PC-9 (cell line): ENCODE results near the gene KCNAB2. TPM values are rescaled to one million over a fixed set of nuclear protein-coding genes. Genes with fewer than 3 reads are reported as not detected.

Source experiments
- BruUV-seq: library from RNA; stranded (reverse); fragments of 400-500 nt; replicated peaks from 2 replicates; lab custom pipeline; 2021; lab: Mats Ljungman, UMichigan
- CTCF ChIA-PET: fragments of 300-600 bp; sonication (Branson Sonifier 250); formaldehyde crosslinking; loops from one replicate; lab custom pipeline; 2022; ENCODE audit warnings: antibody characterized with exemption; lab: Charles Lee
- POLR2A ChIA-PET: fragments of 300-600 bp; sonication (Branson Sonifier 250); formaldehyde crosslinking; loops from one replicate; lab custom pipeline; 2022; ENCODE audit warnings: antibody characterized with exemption; ENCODE audit not compliant: unreplicated experiment; lab: Charles Lee
- DNase-seq, 2 experiments: peaks; one replicate each; pipeline versions ENCODE4 v3.0.0 to v3.0.0-alpha.2; 2015 to 2022; ENCODE audit warnings: mixed read lengths in 1 of 2
- H2AFZ ChIP-seq: fragments of 200-600 bp; sonication (generic); 2 replicates; pipeline ENCODE4 v1.8.1; 2017; ENCODE audit warnings: antibody characterized with exemption
- H3F3A ChIP-seq: fragments of 200-600 bp; sonication (generic); 2 replicates; pipeline ENCODE4 v1.8.1; 2017; ENCODE audit warnings: antibody characterized with exemption, mild to moderate bottlenecking, low read depth; ENCODE audit not compliant: insufficient read depth
- H3K27ac ChIP-seq: fragments of 200-600 bp; sonication (generic); 2 replicates; pipeline ENCODE4 v1.6.1; 2016; ENCODE audit warnings: mixed run types
- H3K27me3 ChIP-seq: fragments of 200-600 bp; sonication (generic); 2 replicates; pipeline ENCODE4 v1.6.1; 2016; ENCODE audit warnings: low read depth, mixed run types; ENCODE audit not compliant: insufficient read depth
- H3K36me3 ChIP-seq: fragments of 200-600 bp; sonication (generic); 2 replicates; pipeline ENCODE4 v1.6.1; 2016; ENCODE audit warnings: low read depth, mixed run types
- H3K4me1 ChIP-seq: fragments of 200-600 bp; sonication (generic); replicated peaks from 2 replicates; pipeline ENCODE4 v1.6.1; 2016; ENCODE audit warnings: mixed run types; ENCODE audit not compliant: insufficient read depth
- H3K4me2 ChIP-seq: fragments of 200-600 bp; sonication (generic); 2 replicates; pipeline ENCODE4 v1.6.1; 2017; ENCODE audit warnings: mixed run types
- H3K4me3 ChIP-seq: fragments of 200-600 bp; sonication (generic); 2 replicates; pipeline ENCODE4 v1.6.1; 2016; ENCODE audit warnings: mixed run types
- H3K79me2 ChIP-seq: fragments of 200-600 bp; sonication (generic); 2 replicates; pipeline ENCODE4 v1.6.1; 2017; ENCODE audit warnings: low read depth, mixed run types
- H3K9me2 ChIP-seq: fragments of 200-600 bp; sonication (generic); 2 replicates; pipeline ENCODE4 v1.8.1; 2017; ENCODE audit warnings: mild to moderate bottlenecking; ENCODE audit not compliant: insufficient read depth
- H3K9me3 ChIP-seq: fragments of 200-600 bp; sonication (generic); 2 replicates; pipeline ENCODE4 v1.8.1; 2016; ENCODE audit warnings: low read depth; ENCODE audit not compliant: insufficient read depth
- H4K20me1 ChIP-seq: fragments of 200-600 bp; sonication (generic); 2 replicates; pipeline ENCODE4 v1.8.1; 2017; ENCODE audit not compliant: insufficient read depth
- EZH2 ChIP-seq: fragments of 200-600 bp; sonication (generic); IDR thresholded peaks from 2 replicates; pipeline ENCODE4 v1.8.0; 2017; ENCODE audit warnings: antibody characterized with exemption, low read depth
- intact Hi-C: fragments of 100-400 bp; cut with micrococcal nuclease; formaldehyde crosslinking; loops from one replicate; pipeline ENCODE4 v1.10.0; 2022; ENCODE audit not compliant: unreplicated experiment
- total RNA-seq: library from RNA; stranded (reverse); gene quantifications from 2 replicates; pipeline ENCODE4 v1.2.3, GENCODE V29; 2021
- TF ChIP-seq, protein P1 (sequence below): fragments of 200-600 bp; sonication (generic); conservative IDR thresholded peaks from 2 replicates; pipeline ENCODE4 v1.6.1; 2017; ENCODE audit warnings: mixed run types, antibody characterized with exemption, mild to moderate bottlenecking, moderate library complexity

Gene KCNAB2
- total RNA-seq, 1 experiment from 2014 or later: 19.6 TPM

- no peak for DNase-seq
- BruUV-seq: no TSS peak
- Histone ChIP-seq H3K4me2 (no peak overlapping the region), H3K27ac (no peak overlapping the region), H3K36me3 (no peaks in the 10 kb centered on the region), H3K9me3 (no peaks in the 10 kb centered on the region), H2AFZ (no peak overlapping the region), H3K4me3 (no peak overlapping the region), H3K4me1 (no peaks in the 10 kb centered on the region), H3K27me3 (peaks cover 13% of the 10 kb centered on the region; the same call in 1 of the 2 replicates), H4K20me1 (no peaks in the 10 kb centered on the region), H3F3A (no peaks in the 10 kb centered on the region), H3K9me2 (no peaks in the 10 kb centered on the region), H3K79me2 (no peaks in the 10 kb centered on the region)
- intact Hi-C loops: no loop called here
- CTCF ChIA-PET: interaction anchor here (0.5 kb wide), 1 partner anchor 142 kb away, joined by 4 read pairs; no protein-coding TSS in a partner anchor
- POLR2A ChIA-PET: no interaction called here
- TF ChIP-seq, protein P1, sequence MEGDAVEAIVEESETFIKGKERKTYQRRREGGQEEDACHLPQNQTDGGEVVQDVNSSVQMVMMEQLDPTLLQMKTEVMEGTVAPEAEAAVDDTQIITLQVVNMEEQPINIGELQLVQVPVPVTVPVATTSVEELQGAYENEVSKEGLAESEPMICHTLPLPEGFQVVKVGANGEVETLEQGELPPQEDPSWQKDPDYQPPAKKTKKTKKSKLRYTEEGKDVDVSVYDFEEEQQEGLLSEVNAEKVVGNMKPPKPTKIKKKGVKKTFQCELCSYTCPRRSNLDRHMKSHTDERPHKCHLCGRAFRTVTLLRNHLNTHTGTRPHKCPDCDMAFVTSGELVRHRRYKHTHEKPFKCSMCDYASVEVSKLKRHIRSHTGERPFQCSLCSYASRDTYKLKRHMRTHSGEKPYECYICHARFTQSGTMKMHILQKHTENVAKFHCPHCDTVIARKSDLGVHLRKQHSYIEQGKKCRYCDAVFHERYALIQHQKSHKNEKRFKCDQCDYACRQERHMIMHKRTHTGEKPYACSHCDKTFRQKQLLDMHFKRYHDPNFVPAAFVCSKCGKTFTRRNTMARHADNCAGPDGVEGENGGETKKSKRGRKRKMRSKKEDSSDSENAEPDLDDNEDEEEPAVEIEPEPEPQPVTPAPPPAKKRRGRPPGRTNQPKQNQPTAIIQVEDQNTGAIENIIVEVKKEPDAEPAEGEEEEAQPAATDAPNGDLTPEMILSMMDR: no peak
- TF ChIP-seq EZH2: no peak
These were observed 58.3 kb downstream of the KCNAB2 start for GRCh38 chr1:6103854-6104530.

- Histone ChIP-seq H2AFZ (no peak overlapping the region), H3K36me3 (no peaks in the 10 kb centered on the region), H3F3A (no peaks in the 10 kb centered on the region), H3K4me3 (no peak overlapping the region), H3K79me2 (no peaks in the 10 kb centered on the region), H3K9me3 (no peaks in the 10 kb centered on the region), H3K27ac (no peak overlapping the region), H3K27me3 (peaks cover 13% of the 10 kb centered on the region; the same call in 1 of the 2 replicates), H4K20me1 (no peaks in the 10 kb centered on the region), H3K4me2 (no peak overlapping the region), H3K9me2 (no peaks in the 10 kb centered on the region), H3K4me1 (no peaks in the 10 kb centered on the region)
- intact Hi-C loops: no loop called here
- CTCF ChIA-PET: no interaction called here
- BruUV-seq: no TSS peak
- TF ChIP-seq EZH2: no peak
- TF ChIP-seq, protein P1: no peak
- POLR2A ChIA-PET: interaction anchor here (0.7 kb wide), 1 partner anchor 241 kb away, joined by 3 read pairs; no protein-coding TSS in a partner anchor
- no peak for DNase-seq
These were observed 58.9 kb downstream of the KCNAB2 start for GRCh38 chr1:6104631-6105030.

GRCh38 chr1:6105218-6105679, 59.6 kb downstream of the KCNAB2 start:
- H3F3A ChIP-seq: no peaks in the 10 kb centered on the region
- BruUV-seq: no TSS peak
- intact Hi-C loops: no loop called here

More at GRCh38 chr1:6105218-6105679, 59.6 kb downstream of the KCNAB2 start:
- Histone ChIP-seq H2AFZ (no peak overlapping the region), H3K36me3 (no peaks in the 10 kb centered on the region), H3K27me3 (peaks cover 13% of the 10 kb centered on the region; the same call in 1 of the 2 replicates), H3K9me3 (no peaks in the 10 kb centered on the region), H3K4me1 (no peaks in the 10 kb centered on the region), H3K4me3 (no peak overlapping the region), H3K27ac (no peak overlapping the region), H3K4me2 (no peak overlapping the region), H4K20me1 (no peaks in the 10 kb centered on the region), H3K79me2 (no peaks in the 10 kb centered on the region), H3K9me2 (no peaks in the 10 kb centered on the region)
- TF ChIP-seq, protein P1: peak; percentile 38; the same call in 1 of the 2 replicates
- no peak for TF ChIP-seq EZH2
- ChIA-PET CTCF (interaction anchor here (0.7 to 1.0 kb wide), 2 partner anchors 140 to 154 kb away, joined by 4 to 10 read pairs; no protein-coding TSS in a partner anchor), POLR2A (interaction anchor here (0.7 kb wide), 1 partner anchor 240 kb away, joined by 3 read pairs; no protein-coding TSS in a partner anchor)
- DNase-seq: peak; percentile 26 to 29
